Measurements from ENCODE around the gene TTC3. TPM values are rescaled to one million over a fixed set of nuclear protein-coding genes. Genes with fewer than 3 reads are reported as not detected.
A peak's percentile ranks its signal among the peaks of the same experiment; 100 is the strongest.

Gene TTC3
- total RNA-seq, 1 experiment from 2014 or later = 77.6 TPM

DNA sequence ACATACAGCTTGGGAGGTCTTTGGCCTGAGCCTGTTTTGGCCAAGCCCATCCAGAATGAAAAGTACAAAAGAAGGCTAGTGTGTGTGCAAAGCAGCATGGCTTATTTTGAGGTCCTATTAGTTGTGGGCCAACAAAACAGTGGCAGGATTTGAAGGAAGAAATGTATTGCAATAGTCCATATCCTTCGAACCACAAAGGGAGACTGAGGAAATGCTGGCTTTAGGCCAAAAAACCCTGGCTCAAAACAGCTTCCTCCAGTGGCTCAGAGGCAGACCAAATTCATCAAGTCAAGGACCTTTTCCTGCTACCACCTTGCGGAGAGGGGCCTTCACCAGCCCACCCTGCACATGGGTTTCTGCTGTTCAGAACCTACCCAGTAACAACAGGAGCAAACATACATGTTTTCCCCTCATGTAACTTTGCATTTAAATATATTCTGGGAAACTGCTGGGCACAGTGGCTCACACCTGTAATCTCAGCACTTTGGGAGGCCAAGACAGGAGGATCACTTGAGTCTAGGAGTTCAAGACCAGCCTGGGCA is 150.8 kb downstream of the TTC3 start:
- intact Hi-C loops (cut with micrococcal nuclease; ENCODE audit: unreplicated experiment) = no loop called here
- Histone ChIP-seq H3K27ac (no peak overlapping the region), H3K79me2 (ENCODE audit: low read depth) (no peaks in the 10 kb centered on the region), H4K20me1 (ENCODE audit: insufficient read depth) (no peaks in the 10 kb centered on the region), H3K27me3 (ENCODE audit: insufficient read depth, low read depth) (no peaks in the 10 kb centered on the region), H3K36me3 (ENCODE audit: low read depth) (no peaks in the 10 kb centered on the region), H3K9me2 (ENCODE audit: insufficient read depth) (no peaks in the 10 kb centered on the region), H3K9me3 (ENCODE audit: insufficient read depth, low read depth) (no peaks in the 10 kb centered on the region), H3K4me1 (replicated peaks; ENCODE audit: insufficient read depth) (no peaks in the 10 kb centered on the region), H3K4me2 (no peak overlapping the region), H3K4me3 (no peak overlapping the region), H2AFZ (no peak overlapping the region), H3F3A (ENCODE audit: insufficient read depth, low read depth) (no peaks in the 10 kb centered on the region)
- DNase-seq = no peak
- TF ChIP-seq, protein P1, sequence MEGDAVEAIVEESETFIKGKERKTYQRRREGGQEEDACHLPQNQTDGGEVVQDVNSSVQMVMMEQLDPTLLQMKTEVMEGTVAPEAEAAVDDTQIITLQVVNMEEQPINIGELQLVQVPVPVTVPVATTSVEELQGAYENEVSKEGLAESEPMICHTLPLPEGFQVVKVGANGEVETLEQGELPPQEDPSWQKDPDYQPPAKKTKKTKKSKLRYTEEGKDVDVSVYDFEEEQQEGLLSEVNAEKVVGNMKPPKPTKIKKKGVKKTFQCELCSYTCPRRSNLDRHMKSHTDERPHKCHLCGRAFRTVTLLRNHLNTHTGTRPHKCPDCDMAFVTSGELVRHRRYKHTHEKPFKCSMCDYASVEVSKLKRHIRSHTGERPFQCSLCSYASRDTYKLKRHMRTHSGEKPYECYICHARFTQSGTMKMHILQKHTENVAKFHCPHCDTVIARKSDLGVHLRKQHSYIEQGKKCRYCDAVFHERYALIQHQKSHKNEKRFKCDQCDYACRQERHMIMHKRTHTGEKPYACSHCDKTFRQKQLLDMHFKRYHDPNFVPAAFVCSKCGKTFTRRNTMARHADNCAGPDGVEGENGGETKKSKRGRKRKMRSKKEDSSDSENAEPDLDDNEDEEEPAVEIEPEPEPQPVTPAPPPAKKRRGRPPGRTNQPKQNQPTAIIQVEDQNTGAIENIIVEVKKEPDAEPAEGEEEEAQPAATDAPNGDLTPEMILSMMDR (conservative IDR thresholded peaks at IDR 0.05) = no peak
- no peak for TF ChIP-seq EZH2 (IDR thresholded peaks at IDR 0.05; ENCODE audit: low read depth)
- POLR2A ChIA-PET (ENCODE audit: unreplicated experiment) = no interaction called here
- CTCF ChIA-PET = no interaction called here
- BruUV-seq (replicated peaks) = TSS peak; percentile 3

- no TSS peak for BruUV-seq (replicated peaks)
Observed at GRCh38 chr21:37224861-37225839, 152.1 kb downstream of the TTC3 start.

DNA sequence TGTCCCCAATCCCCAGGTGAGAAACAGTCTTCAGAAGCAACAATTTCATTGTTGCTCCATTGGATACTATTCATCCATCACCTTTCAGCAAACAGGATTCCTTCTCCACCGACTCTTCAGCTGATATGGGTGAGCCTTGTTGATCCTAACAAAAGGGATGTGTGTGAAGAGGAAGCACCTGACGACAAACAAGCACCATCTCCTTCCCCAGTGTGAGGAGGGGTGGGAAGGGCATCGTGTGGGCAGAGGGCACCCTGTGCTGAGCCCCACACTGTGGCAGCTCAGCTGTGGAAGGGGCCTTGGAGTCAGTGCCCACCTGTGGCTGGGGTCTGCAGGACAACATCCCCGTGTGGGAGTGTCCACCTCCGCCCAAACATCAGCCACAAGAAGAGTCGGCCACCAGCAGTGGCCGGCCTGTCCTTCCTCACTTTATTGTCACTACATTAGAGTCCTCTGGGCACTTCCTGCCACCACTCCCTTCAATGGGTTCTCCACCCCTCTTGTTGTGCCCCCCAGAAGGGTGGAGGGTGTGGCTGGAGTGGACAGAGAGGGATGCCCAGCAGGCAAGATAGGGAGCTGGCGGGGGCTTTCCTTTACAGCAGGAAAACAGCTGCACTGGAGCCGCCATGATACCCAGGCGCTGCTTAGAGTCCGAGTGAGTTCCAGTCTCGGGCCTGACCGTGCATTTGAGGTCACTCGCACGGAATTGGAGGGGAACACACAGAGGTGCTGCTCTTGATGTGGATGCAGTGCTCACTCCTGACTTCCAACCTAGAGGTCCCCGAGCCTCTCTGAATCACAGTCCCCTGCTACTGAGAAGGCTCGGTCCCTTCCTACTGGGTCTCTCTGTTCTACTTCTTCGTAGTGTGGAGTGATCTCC is 153.2 kb downstream of the TTC3 start:
- no peak for DNase-seq

More at GRCh38 chr21:37224861-37225839, 152.1 kb downstream of the TTC3 start:
- TF ChIP-seq EZH2 (IDR thresholded peaks at IDR 0.05; ENCODE audit: low read depth) = no peak
- TF ChIP-seq, protein P1 (conservative IDR thresholded peaks at IDR 0.05) = no peak
- H3K9me2 ChIP-seq (ENCODE audit: insufficient read depth) = no peaks in the 10 kb centered on the region
- H3F3A ChIP-seq (ENCODE audit: insufficient read depth, low read depth) = no peaks in the 10 kb centered on the region
- no peaks in the 10 kb centered on the region for H4K20me1 ChIP-seq (ENCODE audit: insufficient read depth)
- no peaks in the 10 kb centered on the region for H3K4me1 ChIP-seq (replicated peaks; ENCODE audit: insufficient read depth)
- H3K27ac ChIP-seq = no peak overlapping the region
- CTCF ChIA-PET = no interaction called here
- no peak overlapping the region for H3K4me3 ChIP-seq
- H2AFZ ChIP-seq = no peak overlapping the region
- H3K36me3 ChIP-seq (ENCODE audit: low read depth) = no peaks in the 10 kb centered on the region
- intact Hi-C loops (cut with micrococcal nuclease; ENCODE audit: unreplicated experiment) = no loop called here
- POLR2A ChIA-PET (ENCODE audit: unreplicated experiment) = no interaction called here
- H3K4me2 ChIP-seq = no peak overlapping the region
- H3K9me3 ChIP-seq (ENCODE audit: insufficient read depth, low read depth) = no peaks in the 10 kb centered on the region
- H3K27me3 ChIP-seq (ENCODE audit: insufficient read depth, low read depth) = no peaks in the 10 kb centered on the region
- no peak for DNase-seq
- H3K79me2 ChIP-seq (ENCODE audit: low read depth) = no peaks in the 10 kb centered on the region

More for the DNA sequence above, 153.2 kb downstream of the TTC3 start:
- no peak overlapping the region for H2AFZ ChIP-seq
- no peak overlapping the region for H3K4me2 ChIP-seq
- CTCF ChIA-PET = no interaction called here
- no peak overlapping the region for H3K4me3 ChIP-seq
- no TSS peak for BruUV-seq (replicated peaks)
- no peaks in the 10 kb centered on the region for H4K20me1 ChIP-seq (ENCODE audit: insufficient read depth)
- POLR2A ChIA-PET (ENCODE audit: unreplicated experiment) = no interaction called here
- no peaks in the 10 kb centered on the region for H3K27me3 ChIP-seq (ENCODE audit: insufficient read depth, low read depth)
- no peaks in the 10 kb centered on the region for H3K9me3 ChIP-seq (ENCODE audit: insufficient read depth, low read depth)
- H3K36me3 ChIP-seq (ENCODE audit: low read depth) = no peaks in the 10 kb centered on the region
- no peak overlapping the region for H3K27ac ChIP-seq
- no peaks in the 10 kb centered on the region for H3K79me2 ChIP-seq (ENCODE audit: low read depth)
- no peaks in the 10 kb centered on the region for H3K9me2 ChIP-seq (ENCODE audit: insufficient read depth)
- no peaks in the 10 kb centered on the region for H3F3A ChIP-seq (ENCODE audit: insufficient read depth, low read depth)
- intact Hi-C loops (cut with micrococcal nuclease; ENCODE audit: unreplicated experiment) = no loop called here
- H3K4me1 ChIP-seq (replicated peaks; ENCODE audit: insufficient read depth) = no peaks in the 10 kb centered on the region
- TF ChIP-seq, protein P1 (conservative IDR thresholded peaks at IDR 0.05) = no peak
- no peak for TF ChIP-seq EZH2 (IDR thresholded peaks at IDR 0.05; ENCODE audit: low read depth)

All from PC-9 (cell line).